Mesenchymal stem cell (in vitro differentiated cells and primary cell): Measurements from ENCODE around the gene GFRA4.

ENCODE experiments used
- DNase-seq: peaks from one replicate; pipeline ENCODE4 v3.0.0-alpha.2; 2013
- H2AFZ ChIP-seq: one replicate; pipeline ENCODE4 v1.6.1; 2013; ENCODE audit warnings: low read depth, mild to moderate bottlenecking, control low read depth, inconsistent platforms, low read length, moderate library complexity
- H2AK5ac ChIP-seq: 2 replicates; pipeline ENCODE4 v1.6.1; 2013; ENCODE audit warnings: low read length, moderate library complexity, mild to moderate bottlenecking, inconsistent platforms; ENCODE audit not compliant: severe bottlenecking
- H2BK120ac ChIP-seq: one replicate; pipeline ENCODE4 v1.6.1; 2013; ENCODE audit warnings: low read depth, mild to moderate bottlenecking, inconsistent platforms, low read length, moderate library complexity
- H2BK12ac ChIP-seq, 2 experiments: one replicate each; pipeline ENCODE4 v1.6.1; 2013; ENCODE audit warnings: inconsistent platforms in 2 of 2, low read length in 2 of 2, mild to moderate bottlenecking in 2 of 2, moderate library complexity in 2 of 2, control low read depth in 1 of 2
- H2BK15ac ChIP-seq: one replicate; pipeline ENCODE4 v1.6.1; 2013; ENCODE audit warnings: mild to moderate bottlenecking, low read depth, inconsistent platforms; ENCODE audit not compliant: poor library complexity, severe bottlenecking
- H2BK5ac ChIP-seq: 2 replicates; pipeline ENCODE4 v1.6.1; 2013; ENCODE audit warnings: low read depth, mild to moderate bottlenecking, low read length, control low read depth, inconsistent platforms; ENCODE audit not compliant: poor library complexity, severe bottlenecking
- H3K14ac ChIP-seq, 2 experiments: one replicate each; pipeline ENCODE4 v1.6.1; 2013; ENCODE audit warnings: inconsistent platforms in 2 of 2, low read length in 2 of 2, control low read depth in 1 of 2, mild to moderate bottlenecking in 1 of 2, moderate library complexity in 1 of 2
- H3K18ac ChIP-seq, 2 experiments: one replicate each; pipeline ENCODE4 v1.6.1; 2013; ENCODE audit warnings: inconsistent platforms in 2 of 2, low read length in 2 of 2, control low read depth in 1 of 2, low read depth in 1 of 2, mild to moderate bottlenecking in 1 of 2
- H3K23ac ChIP-seq, 2 experiments: one replicate each; pipeline ENCODE4 v1.6.1; 2013; ENCODE audit warnings: inconsistent platforms in 2 of 2, low read length in 2 of 2, mild to moderate bottlenecking in 2 of 2, moderate library complexity in 2 of 2, control low read depth in 1 of 2
- H3K27ac ChIP-seq: 2 replicates; pipeline ENCODE4 v1.5.1; 2013; ENCODE audit warnings: mild to moderate bottlenecking, moderate library complexity, low read length, control low read depth, inconsistent platforms; ENCODE audit not compliant: poor library complexity, severe bottlenecking
- H3K27me3 ChIP-seq, 2 experiments: 2 replicates each; pipeline versions ENCODE4 v1.6.1 to v1.7.0; 2013; ENCODE audit warnings: low read length in 2 of 2, mild to moderate bottlenecking in 2 of 2, moderate library complexity in 2 of 2, control low read depth in 1 of 2, inconsistent platforms in 1 of 2; ENCODE audit not compliant: control insufficient read depth in 1 of 2, insufficient read depth in 1 of 2
- H3K36me3 ChIP-seq, 2 experiments: 2 replicates each; pipeline versions ENCODE4 v1.6.1 to v1.7.0; 2013; ENCODE audit warnings: low read length in 2 of 2, control low read depth in 1 of 2, inconsistent platforms in 1 of 2, low read depth in 1 of 2, mild to moderate bottlenecking in 1 of 2; ENCODE audit not compliant: insufficient read depth in 2 of 2, control insufficient read depth in 1 of 2
- H3K4ac ChIP-seq, 2 experiments: one replicate each; pipeline ENCODE4 v1.6.1; 2013; ENCODE audit warnings: inconsistent platforms in 2 of 2, low read length in 2 of 2, mild to moderate bottlenecking in 2 of 2, moderate library complexity in 2 of 2, control low read depth in 1 of 2, low read depth in 1 of 2
- H3K4me1 ChIP-seq: 2 replicates; pipeline ENCODE4 v1.6.1; 2013; ENCODE audit warnings: low read depth, low read length, control low read depth; ENCODE audit not compliant: control insufficient read depth, insufficient read depth
- H3K4me2 ChIP-seq: 2 replicates; pipeline ENCODE4 v1.6.1; 2013; ENCODE audit warnings: low read length, mild to moderate bottlenecking, inconsistent platforms; ENCODE audit not compliant: poor library complexity, severe bottlenecking
- H3K4me3 ChIP-seq, 2 experiments: 2 replicates each; pipeline versions ENCODE4 v1.5.1 to v1.7.0; 2013; ENCODE audit warnings: low read length in 2 of 2, mild to moderate bottlenecking in 2 of 2, control low read depth in 1 of 2, low read depth in 1 of 2; ENCODE audit not compliant: insufficient read depth in 1 of 2
- H3K79me1 ChIP-seq: replicated peaks from 2 replicates; pipeline ENCODE4 v1.6.1; 2013; ENCODE audit warnings: mild to moderate bottlenecking, control low read depth, low read length, inconsistent platforms; ENCODE audit not compliant: poor library complexity, severe bottlenecking
- H3K9ac ChIP-seq: 2 replicates; pipeline ENCODE4 v1.7.0; 2013; ENCODE audit warnings: mild to moderate bottlenecking, low read length, moderate library complexity
- H3K9me3 ChIP-seq: 2 replicates; pipeline ENCODE4 v1.7.0; 2013; ENCODE audit warnings: mild to moderate bottlenecking, low read length; ENCODE audit not compliant: control insufficient read depth
- H4K8ac ChIP-seq: one replicate; pipeline ENCODE4 v1.6.1; 2013; ENCODE audit warnings: inconsistent platforms, mild to moderate bottlenecking, low read length, moderate library complexity
- H4K91ac ChIP-seq: one replicate; pipeline ENCODE4 v1.6.1; 2013; ENCODE audit warnings: mild to moderate bottlenecking, low read length, inconsistent platforms
- WGBS: methylation state at CpG from one replicate; pipeline ENCODE4 v1.1.7; 2013; ENCODE audit warnings: mixed read lengths; 5-methylcytosine and 5-hydroxymethylcytosine counted together

The GFRA4 gene

DNA sequence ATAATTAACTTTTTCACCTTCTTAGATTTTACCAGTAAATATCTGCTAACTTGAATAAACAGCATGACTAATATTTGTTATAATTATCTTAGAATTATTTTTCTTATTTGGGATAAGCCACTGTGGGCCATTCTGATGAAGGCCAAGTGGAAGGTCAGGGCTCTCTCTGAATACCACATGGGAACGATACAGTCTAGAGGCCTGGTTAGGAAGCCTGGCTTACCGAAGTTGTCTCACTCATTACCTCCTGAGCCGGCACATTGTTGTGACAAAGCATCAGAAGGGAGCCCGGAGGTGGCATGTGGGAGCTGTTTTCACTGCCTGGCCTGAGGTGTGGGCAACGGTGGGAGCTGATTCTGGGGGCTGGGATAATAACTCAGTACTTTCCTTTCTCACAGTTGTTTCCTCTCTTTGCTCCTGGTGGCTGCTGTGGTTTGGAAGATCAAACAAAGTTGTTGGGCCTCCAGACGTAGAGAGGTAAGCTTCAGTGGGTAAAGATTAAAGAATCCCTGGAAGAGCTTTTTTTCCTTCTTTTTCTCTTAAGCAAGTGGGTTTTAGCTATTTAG lies 29.2 kb downstream of the GFRA4 start:
- Histone ChIP-seq H4K91ac (no peak overlapping the region), H3K27ac (peak overlapping the region; percentile 69), H2BK15ac (no peak overlapping the region), H3K18ac (no peak overlapping the region), H2AFZ (no peak overlapping the region), H2AK5ac (peak overlapping the region; percentile 85), H2BK12ac (no peak overlapping the region), H3K4me2 (no peak overlapping the region), H3K14ac (no peak overlapping the region), H3K4ac (no peak overlapping the region), H2BK5ac (no peak overlapping the region), H4K8ac (no peak overlapping the region), H3K9me3 (no peaks in the 10 kb centered on the region), H3K27me3 (no peaks in the 10 kb centered on the region), H3K4me3 (no peak overlapping the region), H2BK120ac (no peak overlapping the region), H3K9ac (no peak overlapping the region), H3K4me1 (peaks cover 12% of the 10 kb centered on the region), H3K79me1 (no peaks in the 10 kb centered on the region), H3K23ac (no peak overlapping the region), H3K36me3 (peaks cover under 1 to 36% of the 10 kb centered on the region in 2 experiments)
- DNase-seq = no peak
- 88% methylated on average over 4 of the region's 6 CpGs for WGBS

DNA sequence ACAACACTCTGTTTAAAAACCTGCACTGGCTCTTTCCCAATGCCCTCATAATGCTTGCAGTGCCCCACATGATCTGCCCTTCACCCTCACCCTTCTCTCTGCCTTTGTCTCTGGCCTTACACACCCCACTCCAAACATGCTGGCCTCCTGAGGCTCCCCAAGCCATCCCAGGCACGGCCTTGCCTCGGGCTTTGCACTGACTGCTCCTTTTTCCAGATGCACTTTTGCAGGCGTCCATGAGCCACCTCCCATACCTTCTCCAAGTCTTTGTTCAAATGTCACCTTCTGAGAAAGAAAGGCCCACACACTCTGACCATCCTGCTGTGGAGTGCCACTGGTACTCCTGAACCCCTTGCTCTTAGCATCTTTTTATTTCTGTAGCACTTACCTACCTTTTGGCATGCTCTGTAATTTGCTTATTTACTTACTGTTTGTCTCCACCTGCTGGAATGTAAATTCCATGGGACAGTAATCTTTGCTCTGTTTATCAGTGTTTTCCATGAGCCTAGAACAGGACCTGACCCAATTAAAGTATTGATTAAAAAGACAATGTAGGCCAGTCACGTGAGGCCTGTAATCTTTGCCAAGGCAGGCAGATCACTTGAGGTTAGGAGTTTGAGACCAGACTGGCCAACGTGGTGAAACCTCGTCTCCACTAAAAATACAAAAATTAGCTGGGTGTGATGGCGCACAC lies 30.7 kb downstream of the GFRA4 start:
- no peaks in the 10 kb centered on the region for H3K79me1 ChIP-seq
- no peaks in the 10 kb centered on the region for H3K27me3 ChIP-seq
- no peak overlapping the region for H3K4me2 ChIP-seq
- H2BK15ac ChIP-seq = no peak overlapping the region
- peaks cover 4 to 38% of the 10 kb centered on the region in 2 experiments for H3K36me3 ChIP-seq
- H3K27ac ChIP-seq = no peak overlapping the region
- no peak for DNase-seq
- 91% methylated on average over 7 of the region's 7 CpGs for WGBS
- H3K4me3 ChIP-seq = no peak overlapping the region
- H3K14ac ChIP-seq = no peak overlapping the region
- H4K8ac ChIP-seq = no peak overlapping the region
- no peak overlapping the region for H2AK5ac ChIP-seq
- H3K9me3 ChIP-seq = no peaks in the 10 kb centered on the region
- no peak overlapping the region for H2BK120ac ChIP-seq
- H2BK5ac ChIP-seq = no peak overlapping the region
- H3K23ac ChIP-seq = no peak overlapping the region
- no peak overlapping the region for H3K9ac ChIP-seq
- H2AFZ ChIP-seq = peak overlapping the region; percentile 63
- no peak overlapping the region for H4K91ac ChIP-seq
- H3K18ac ChIP-seq = no peak overlapping the region
- peaks cover 14% of the 10 kb centered on the region for H3K4me1 ChIP-seq
- H3K4ac ChIP-seq = no peak overlapping the region
- H2BK12ac ChIP-seq = no peak overlapping the region

DNA sequence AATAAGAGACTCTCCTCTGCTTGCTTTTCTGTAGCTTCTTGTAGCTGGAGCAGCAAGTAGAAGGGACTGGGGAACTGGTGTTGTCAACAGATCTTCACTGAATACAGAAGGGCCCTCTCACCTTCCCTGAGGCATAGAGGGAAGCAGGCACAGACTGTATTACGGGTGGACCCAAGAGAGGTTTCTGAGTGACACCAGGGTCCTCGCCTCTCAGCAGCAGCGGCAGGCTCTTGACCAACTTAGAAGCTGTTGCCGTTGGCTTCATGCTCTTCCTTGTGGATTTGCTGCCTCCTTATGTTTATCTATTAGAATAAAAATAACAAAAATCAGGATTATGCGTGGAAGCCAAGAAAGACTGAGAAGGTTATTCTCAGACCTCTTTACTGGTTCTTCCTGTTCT lies 31.7 kb downstream of the GFRA4 start:
- Histone ChIP-seq H3K27me3 (no peaks in the 10 kb centered on the region), H3K4me3 (no peak overlapping the region), H3K14ac (no peak overlapping the region), H2BK15ac (no peak overlapping the region), H3K27ac (no peak overlapping the region), H2BK12ac (no peak overlapping the region), H3K36me3 (peaks cover 4 to 42% of the 10 kb centered on the region in 2 experiments), H3K9ac (no peak overlapping the region), H3K4me1 (peaks cover 14% of the 10 kb centered on the region), H2AFZ (no peak overlapping the region), H3K23ac (no peak overlapping the region), H2BK5ac (no peak overlapping the region), H3K18ac (no peak overlapping the region), H2BK120ac (no peak overlapping the region), H4K8ac (no peak overlapping the region), H3K4ac (no peak overlapping the region), H3K4me2 (no peak overlapping the region), H3K79me1 (no peaks in the 10 kb centered on the region), H3K9me3 (no peaks in the 10 kb centered on the region), H2AK5ac (no peak overlapping the region), H4K91ac (no peak overlapping the region)
- DNase-seq = no peak
- WGBS = 100% methylated on average over 3 of the region's 5 CpGs

DNA sequence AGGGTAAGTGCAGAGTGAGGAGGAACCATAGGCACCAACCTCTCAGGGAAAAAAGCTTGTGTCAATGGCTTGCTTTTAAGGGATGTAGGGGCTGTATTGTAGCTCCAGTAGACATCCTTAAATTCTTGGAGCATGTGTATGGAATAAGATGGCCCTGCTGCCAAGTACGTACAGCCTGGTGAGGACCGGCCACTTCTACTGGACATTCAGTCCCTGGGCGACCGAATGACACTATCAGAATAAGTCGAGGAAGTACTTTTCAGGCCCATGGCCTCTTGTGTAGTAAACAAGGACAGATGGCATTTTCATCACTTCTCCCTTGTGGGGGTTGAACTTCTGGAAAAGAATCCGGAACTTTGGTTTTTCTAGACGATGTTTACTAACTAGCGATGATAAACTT lies 32.8 kb downstream of the GFRA4 start:
- WGBS = 94% methylated on average over 8 of the region's 8 CpGs
- Histone ChIP-seq H3K36me3 (peaks cover 4 to 47% of the 10 kb centered on the region in 2 experiments), H3K27me3 (no peaks in the 10 kb centered on the region), H3K4me2 (no peak overlapping the region), H2AK5ac (no peak overlapping the region), H2BK5ac (no peak overlapping the region), H4K91ac (no peak overlapping the region), H3K4ac (no peak overlapping the region), H3K4me1 (peaks cover 14% of the 10 kb centered on the region), H2BK12ac (no peak overlapping the region), H3K14ac (no peak overlapping the region), H3K18ac (no peak overlapping the region), H3K23ac (no peak overlapping the region), H2AFZ (no peak overlapping the region), H3K4me3 (no peak overlapping the region), H3K27ac (no peak overlapping the region), H3K9me3 (no peaks in the 10 kb centered on the region), H3K79me1 (no peaks in the 10 kb centered on the region), H4K8ac (no peak overlapping the region), H3K9ac (no peak overlapping the region), H2BK15ac (no peak overlapping the region), H2BK120ac (no peak overlapping the region)
- no peak for DNase-seq
